ENCODE measurements around the gene RNF41.
"Not testable (repeated sequence)": the region's sequence is repeated elsewhere in the genome, so short reads cannot be mapped to it uniquely, and the experiment has no call there.

The RNF41 gene

DNA sequence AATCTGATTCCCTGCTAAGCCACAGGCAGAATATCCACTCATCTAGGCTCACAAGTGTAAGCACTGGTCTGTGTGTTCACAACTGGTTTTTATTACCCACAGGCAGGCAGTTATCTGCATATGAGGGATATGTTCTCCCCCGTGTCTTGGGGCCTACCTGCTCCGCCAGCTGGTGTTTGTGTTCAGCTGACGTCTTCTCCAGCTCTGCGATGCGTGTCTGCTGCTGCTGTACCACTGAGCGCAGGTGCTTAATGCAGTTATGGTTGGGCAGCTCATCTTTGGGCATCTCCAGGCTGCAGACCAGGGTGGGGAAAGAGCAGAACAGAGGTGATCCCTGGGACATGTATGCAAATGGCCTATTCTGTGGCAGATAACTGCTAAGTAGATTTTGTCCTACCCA is 13.7 kb downstream of the RNF41 start:
- DNase-seq (ENCODE audit: low read depth in 2 of 2), result no peak

DNA sequence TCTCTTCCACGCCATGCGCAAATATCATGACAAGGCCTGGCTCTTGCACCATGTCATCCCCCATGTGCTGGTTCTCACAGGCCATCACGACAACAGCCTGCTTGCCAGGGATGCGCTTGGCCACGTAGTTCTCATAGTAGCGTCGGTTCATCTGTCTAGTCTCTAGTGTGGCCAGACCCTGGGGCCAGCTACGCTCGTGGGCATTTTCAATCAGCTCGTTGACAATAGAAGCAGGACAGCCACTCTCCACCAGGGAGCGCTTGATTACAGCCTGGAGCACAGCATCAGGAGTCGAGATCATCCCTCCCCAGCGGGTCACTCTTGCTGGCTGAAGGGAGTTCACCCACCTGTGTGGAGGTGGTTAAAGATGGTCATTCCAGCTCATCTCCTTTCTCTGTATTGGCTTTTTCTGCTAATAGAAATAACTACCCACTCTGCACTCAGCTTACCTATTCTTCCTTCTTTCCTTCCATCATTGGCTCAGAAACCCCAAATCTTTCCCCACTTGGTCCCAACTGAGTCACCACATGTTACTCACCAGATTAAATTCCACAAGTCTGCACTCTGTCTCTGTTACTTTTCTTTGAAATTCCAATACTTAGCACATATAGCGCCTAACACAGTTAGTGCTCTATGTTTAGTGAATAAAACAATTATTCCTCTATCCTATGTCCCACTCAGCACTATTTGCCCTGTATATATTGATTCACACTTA is 15.1 kb downstream of the RNF41 start:
- DNase-seq (ENCODE audit: low read depth in 2 of 2), result no peak

DNA sequence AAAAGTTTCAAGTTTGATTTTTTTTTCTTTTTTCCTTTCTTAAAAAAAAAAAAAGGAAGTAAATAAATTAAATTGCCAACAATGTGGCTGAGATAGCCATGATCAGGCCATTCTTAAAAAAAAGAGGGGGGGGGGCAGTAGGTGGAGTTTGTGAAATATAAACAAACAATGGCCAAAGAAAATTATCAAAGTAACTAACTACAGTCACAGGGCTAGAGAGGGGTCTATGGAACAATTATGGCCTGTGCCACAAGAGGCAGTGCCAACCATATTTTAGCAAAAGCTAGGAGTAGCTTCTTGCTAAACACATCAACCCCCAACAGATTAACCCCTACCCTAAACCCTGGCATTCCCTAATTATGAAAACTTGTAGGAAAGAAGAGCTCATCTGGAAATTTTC is 16.3 kb downstream of the RNF41 start:
- no peak for DNase-seq (ENCODE audit: low read depth in 2 of 2)

DNA sequence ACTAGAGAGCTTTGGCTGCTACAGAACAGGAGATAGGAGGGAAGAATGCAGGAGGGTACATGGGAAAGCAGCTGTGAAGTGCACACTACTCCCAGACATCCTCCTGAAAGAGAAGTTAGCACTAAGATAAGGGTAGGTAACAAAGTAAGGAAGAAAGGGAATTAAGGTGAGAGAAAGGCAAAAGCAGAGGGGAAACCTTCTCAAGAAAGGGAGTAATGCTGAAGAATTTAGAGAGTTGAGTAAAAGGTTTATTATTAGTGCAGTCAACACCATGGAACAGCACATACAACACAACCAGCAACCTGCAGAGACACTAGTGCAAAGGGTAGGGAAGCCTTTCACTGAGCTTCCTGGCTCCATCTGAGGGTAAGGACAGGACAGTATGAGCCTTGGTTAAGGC is 17.4 kb downstream of the RNF41 start:
- DNase-seq (ENCODE audit: low read depth in 2 of 2), result no peak

DNA sequence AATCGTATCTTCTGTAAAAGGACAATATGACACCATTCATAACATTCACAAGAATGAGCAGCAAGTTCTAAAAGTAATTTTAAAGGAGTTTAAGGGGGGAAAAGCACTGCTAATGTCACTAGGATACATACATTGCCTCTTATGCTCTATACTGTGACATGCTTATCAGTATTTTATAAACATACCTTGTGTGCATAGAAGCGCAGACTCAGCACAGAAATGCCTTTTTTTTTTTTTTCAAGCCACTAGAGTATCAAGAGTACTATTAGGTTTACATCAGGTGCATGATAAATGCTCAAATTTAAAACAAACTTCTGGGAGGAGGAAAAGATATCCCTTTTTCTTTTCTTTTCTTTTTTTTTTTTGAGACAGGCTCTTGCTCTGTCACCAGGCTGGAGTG is 18.9 kb downstream of the RNF41 start:
- DNase-seq (ENCODE audit: low read depth in 2 of 2), result no peak

DNA sequence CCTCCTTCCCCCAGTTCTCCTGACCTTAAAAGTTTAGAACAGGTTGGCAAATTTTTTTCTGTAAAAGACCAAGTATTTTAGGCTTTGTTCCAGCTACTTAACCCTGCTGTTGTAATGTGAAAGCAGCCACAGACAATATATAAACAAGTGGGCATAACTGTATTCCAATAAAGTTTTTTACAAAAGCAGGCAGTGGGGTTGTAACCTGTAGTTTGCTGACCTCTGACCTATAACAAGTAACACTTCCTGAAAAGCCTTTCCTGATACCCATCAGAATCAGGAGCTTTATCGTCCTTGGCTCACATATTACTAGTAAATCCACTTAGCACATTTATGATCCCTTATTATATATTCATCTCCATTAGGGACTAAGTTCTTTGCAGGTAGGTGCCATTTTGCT is 19.4 kb downstream of the RNF41 start:
- DNase-seq (ENCODE audit: low read depth in 2 of 2), result no peak

DNA sequence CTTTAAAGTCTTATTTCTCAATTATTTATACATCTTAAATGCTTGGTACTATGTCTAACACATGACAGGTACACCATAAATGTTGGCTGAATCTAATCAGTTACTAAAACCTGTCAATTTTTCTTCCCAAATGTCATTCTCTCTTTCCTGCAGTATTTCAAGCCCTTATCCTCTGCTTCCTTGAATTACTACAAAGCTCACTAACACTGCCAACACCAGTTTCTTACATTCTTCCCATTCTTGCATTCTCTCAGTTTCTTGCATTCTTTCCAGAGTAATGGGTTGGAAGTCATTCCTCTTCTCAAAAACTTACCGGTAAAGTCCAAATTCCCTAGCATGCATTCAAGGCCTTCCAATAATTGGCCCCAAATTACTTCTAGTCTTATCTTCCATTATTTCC is 22.9 kb downstream of the RNF41 start:
- no peak for DNase-seq (ENCODE audit: low read depth in 2 of 2)

DNA sequence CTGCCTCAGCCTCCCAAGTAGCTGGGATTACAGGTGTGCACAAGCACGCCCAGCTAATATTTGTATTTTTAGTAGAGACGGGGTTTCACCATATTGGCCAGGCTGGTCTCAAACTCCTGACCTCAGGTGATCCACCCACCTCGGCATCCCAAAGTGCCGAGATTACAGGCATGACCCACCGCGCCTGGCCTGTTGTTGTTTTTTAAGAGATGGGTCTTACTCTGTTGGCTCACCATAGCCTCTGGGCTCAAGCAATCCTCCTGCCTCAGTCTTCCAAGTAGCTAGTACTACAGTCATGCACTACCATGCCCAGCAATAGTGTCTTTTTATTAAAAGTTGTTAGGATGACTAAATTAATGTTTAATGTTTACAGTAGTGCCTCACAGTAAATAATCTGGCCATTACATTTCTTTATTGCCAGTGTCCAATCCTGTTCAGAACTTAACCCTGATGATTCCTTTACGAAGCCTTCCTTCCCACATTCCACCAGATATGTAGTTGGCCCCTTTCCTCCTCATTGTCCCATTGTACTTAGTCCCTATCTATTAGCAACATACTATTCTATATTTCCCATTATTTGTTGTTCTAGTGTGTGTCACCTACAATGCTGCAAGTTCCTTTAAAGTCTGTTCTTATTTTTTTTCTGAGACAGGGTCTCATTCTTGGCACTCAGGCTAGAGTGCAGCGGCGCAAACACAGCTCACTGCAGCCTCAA is 23.6 kb downstream of the RNF41 start:
- DNase-seq (ENCODE audit: low read depth in 2 of 2), result no peak

DNA sequence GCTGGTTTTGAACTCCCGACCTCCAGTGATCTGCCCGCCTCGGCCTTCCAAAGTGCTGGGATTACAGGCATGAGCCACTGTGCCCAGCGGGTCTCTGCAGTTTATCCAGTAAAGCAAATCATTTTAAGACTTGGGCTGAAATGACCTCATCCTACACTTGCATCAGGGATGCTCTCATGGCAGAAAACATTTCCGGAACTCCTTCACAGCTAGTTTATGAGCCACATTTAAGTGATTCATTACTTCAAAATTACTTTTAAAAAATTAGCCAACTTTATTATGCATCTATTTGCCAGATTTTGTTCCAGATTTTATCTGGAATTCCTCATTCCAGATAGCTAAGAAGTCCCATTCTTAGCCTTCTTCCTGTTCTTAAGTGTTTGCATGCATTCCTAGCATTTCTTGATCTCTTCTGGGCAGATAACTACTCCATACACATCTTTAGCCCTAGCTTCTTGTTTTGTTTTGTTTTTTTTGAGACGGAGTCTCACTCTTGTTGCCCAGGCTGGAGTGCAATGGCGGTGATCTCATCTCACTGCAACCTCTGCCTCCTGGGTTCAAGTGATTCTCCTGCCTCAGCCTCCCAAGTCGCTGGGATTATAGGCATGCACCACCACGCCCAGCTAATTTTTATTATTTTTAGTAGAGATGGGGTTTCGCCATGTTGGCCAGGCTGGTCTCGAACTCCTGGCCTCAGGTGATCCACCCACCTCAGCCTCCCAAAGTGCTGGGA is 24.7 kb downstream of the RNF41 start:
- not testable (repeated sequence) for DNase-seq (ENCODE audit: low read depth in 2 of 2)

DNA sequence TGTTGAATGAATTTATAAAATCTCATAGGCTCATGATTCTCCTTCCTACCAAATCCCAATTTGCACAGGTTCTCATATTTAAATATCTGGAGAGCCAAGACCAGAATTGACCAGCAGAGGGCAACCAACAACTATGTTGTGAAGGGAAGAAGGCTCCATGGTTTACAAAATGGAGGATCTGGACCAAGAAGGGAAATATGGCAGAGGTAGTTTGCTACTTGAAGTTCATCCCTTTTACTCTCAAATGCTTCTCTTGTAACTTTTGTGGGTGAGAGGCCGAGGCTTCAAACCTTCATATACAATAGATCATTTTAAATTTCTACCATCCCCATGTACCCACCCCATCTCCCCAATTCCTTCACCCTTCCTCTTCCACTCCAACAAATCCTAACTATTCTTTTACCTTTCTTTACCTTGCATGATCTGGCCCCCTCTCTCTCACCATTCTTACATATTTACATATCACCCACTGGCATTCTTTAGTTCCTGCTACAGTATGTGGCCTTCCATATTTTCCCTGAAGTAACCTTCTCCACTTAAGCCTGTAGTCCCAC is 28.6 kb downstream of the RNF41 start:
- peak; percentile 37 to 54 for DNase-seq (ENCODE audit: low read depth in 2 of 2)

DNA sequence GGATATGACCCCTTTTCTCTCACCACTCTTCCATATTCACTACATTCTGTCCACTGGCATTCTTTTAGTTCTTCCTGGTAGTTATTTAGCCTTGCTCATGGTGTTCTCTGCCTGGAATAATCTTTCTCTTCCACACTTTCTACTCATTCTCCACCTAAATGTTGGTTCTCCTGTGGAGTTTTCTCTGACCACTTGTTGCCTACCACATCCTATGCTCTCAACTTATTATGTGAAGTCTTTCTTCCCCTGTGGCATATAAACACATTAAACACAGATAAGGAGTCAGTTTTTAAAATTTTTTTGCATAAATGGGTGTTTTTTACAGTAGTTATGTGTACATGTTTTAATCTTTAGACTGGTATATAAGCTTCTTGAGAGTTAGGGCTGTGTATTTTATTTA is 29.1 kb downstream of the RNF41 start:
- no peak for DNase-seq (ENCODE audit: low read depth in 2 of 2)

DNA sequence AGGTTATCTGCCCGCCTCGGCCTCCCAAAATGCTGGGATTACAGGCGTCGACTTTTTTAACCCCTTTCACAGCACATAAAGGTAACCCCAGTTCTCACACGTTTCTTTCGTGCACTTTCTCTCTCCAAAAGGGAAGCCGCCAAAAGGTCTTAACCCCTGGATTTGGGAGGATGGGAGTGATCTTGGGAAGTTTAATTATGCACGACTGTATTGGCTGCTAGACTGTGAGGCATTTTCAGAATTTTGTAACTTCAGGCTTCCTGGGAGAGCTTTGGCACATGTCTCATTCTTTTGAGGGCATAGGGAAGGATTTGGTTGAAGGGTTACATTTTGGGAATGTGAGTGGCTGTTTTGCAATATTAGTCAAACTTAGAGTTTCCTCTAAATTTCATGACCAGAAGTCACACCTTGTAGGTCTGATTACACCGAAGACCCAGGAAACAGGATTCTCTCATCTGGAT is 31.0 kb downstream of the RNF41 start:
- DNase-seq (ENCODE audit: low read depth in 2 of 2), result no peak

DNA sequence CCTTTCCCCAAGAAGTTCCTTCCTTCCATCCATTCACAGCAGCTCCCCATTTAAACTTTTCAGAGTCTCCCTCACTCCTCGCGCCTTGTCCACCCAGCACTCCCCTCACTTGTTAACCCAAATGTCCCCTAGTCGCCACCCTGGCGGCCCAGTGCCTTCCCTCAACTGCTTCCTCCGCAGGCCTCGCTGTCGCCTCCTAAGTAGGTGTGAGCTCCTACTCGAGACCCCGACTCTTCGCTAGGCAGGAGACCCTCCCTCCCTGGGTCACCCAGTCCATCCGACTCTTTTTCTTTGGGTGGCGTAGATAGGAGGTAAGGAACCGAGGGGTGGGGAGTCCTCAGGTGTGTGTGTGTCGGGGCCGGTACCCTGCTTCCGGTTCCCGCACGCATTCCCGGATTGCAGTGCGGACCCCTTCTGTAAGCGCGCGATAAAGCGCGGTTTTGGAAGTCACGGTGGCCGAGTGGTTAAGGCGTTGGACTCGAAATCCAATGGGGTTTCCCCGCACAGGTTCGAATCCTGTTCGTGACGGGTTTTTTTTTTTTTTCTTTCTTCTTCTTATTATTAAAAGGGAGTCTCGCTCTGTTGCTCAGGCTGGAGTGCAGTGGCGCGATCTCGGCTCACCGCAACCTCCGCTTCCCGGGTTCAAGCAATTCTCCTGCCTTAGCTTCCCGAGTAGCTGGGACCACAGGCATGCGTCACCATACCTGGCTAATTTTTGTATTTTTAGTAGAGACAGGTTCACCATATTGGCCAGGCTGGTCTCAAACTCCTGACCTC is 31.6 kb downstream of the RNF41 start:
- DNase-seq (ENCODE audit: low read depth in 2 of 2), result peak; percentile 39 to 50

DNA sequence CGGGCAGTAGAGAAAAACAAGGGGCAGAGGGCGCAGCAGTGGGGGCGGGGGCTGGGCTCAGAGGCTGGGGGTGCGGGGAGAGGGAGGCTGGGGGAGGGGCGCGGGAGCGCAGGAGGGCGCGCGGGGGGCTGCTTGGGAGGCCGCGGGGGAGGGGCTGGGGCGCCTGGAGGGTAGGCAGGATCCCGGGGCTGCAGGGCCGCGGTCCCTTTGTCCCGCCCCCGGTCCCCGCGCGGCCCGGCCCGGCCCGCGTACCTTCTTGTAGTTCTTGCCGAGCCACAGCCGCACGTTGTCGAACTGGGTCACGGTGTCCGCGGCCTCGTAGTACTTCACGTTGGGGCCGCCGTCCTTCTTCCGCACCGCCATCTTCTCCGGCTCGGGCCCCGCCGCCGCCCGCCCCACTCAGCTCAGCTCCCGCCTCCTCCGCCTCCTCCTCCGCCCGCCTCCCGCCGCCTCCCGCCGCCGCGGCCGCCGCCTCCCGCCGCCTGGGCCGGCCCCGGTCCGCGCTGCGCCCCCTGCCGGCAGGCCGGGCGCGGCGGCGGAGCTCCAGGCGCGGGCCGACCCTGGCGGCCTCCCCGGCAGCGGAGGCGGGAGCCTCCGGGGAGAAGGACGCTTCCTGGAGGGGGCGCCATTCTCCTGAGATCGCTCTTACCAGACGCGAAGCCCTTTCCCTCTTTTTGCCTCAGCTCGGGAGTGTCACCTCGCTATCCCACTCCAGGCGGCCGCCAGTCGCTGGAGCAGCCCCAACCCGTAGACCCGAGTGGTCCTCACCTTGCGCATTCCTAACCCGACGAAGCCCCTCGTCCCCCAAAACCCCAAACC is 32.4 kb downstream of the RNF41 start, which contains the start of gene SMARCC2:
Gene SMARCC2, minus strand, starts transcription at position 385 of the 819 bp plus-strand sequence. Its CDS starts 22 bp downstream, at position 363.
- peak; percentile 64 to 71 for DNase-seq (ENCODE audit: low read depth in 2 of 2)

DNA sequence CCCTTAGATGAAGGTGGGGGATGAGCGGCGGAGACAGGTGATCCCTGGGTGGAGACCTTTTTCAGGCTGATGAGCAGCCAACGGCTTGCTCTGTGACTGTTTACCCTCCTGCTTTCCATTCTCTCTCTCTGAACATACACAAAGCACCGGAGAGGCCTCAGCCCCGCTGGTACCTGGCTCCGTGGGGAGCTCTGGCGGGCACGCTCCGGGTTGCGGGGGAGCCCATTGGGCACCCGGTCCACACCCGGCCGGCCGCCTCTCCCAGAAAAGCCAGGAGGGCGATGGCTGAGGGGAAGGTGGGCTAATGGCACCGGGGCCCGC is 33.0 kb downstream of the RNF41 start:
- DNase-seq (ENCODE audit: low read depth in 2 of 2), result peak in 1 of 2 donors; percentile 7

DNA sequence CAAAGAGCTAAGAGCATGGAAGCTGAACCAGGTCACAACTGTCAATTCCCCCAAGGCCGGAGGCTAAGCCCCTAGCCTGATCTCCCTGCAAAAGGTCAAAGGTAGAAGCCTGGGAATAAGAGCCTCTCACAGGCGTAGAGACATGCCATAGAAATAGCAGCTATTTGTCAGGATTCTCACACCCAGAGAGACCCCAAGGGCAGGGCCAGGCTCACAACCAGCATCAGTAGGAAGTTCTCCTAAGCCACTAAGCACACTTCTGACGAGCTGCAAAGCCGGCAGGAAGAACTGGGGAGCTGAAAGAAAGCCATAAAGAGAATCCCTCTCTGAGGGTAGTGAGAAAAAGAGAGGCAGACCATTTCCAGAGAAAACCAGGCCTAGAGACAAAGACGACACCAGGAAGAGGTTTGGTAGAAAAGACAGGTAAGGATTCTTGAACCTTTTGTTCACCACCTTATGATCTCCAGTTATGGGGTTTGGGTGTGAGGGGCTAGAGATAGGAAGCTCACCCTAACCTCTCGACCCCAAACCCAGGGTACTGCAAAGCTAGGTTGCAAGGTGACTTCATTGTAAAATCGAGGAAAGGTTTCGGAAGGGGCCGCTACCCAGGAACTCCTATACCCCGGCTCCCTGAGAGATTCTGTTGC is 33.5 kb downstream of the RNF41 start:
- no peak for DNase-seq (ENCODE audit: low read depth in 2 of 2)

DNA sequence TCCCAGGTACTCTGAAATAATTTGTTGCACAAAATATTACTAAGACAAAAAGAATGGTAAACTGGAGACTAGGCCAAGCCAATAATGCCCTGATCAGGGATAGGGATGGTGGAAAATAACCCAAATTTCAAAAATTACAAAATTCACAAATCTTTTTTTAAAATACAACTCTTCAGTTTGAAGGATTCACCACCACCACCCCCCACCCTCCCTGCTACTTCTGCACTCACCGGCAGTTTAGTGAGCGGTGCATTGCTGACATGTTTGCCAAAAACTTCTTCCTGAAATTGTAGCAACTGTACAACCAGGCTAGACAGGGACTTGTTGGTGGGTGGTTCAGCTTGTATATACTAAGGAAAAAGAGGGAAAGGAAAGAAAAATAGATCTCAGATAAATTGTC is 34.8 kb downstream of the RNF41 start:
- DNase-seq (ENCODE audit: low read depth in 2 of 2), result no peak

DNA sequence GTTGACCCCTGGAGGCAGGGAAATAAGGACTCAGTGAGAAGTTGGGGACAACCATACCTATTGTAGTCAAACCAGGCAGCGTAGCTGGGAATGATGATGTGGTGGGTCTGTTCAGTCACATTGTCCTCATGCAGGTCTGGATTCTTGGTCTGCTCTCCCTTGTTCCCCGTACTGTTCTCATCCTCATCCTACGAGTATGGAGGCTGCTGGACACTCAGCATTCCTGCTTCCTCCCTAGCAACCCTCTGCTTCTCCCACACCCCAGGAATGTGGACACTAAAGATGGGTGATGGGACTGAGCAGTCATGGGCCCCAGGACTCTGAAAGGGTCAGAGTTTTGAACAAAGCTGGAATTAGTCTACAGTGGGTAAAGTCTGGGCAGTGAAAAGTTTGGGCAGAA is 43.4 kb downstream of the RNF41 start:
- DNase-seq (ENCODE audit: low read depth in 2 of 2), result no peak

DNA sequence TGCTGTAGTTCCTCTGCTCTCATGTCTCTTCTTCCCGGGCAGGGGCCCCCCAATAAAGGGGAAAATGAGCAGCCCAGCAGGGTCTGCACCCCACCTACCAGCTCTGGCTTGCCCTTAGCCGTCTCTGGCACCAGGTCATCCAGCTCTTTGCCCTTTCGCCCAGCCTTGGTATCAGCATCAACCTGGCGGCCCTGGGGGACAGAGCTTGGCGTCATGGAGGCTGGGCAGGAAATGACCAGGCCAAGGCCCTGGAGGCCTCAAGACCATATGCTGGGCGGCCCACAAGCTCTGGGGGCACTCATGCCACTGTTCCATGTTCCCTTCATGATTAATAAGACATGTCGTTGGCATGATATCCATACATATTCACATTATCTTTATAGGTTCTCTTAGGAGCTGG is 48.9 kb downstream of the RNF41 start:
- DNase-seq (ENCODE audit: low read depth in 2 of 2), result no peak

DNA sequence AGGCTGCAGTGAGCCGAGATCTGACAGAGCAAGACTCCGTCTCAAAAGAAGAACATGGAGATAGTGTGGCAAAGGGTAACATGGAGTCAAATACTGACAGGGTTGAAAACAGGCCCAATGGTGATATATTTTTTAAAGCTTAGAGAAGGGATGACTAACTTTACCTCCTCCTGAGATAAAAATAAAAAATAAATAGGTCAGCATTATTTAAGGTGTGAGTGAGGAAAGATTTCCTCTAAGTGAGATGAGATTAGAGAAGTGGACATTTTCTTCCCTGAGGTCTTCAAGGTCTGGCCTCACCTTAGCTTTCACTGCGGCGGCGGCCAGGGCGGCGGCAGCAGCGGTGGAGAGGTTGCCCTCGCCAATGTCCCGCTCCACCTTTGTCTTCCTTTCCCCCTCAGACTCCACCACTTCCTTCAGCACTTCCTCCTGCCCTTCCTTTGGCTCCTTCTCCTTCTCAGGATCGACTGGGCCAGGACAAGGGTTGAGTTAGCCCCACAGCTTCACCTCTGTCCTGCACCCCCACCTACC is 52.4 kb downstream of the RNF41 start:
- DNase-seq (ENCODE audit: low read depth in 2 of 2), result no peak
